Large intestine (tissue), 3 donors: ENCODE results near the gene PERCC1. TPM values are rescaled to one million over a fixed set of nuclear protein-coding genes. Genes with fewer than 3 reads are reported as not detected.

Source experiments
- DNase-seq, 2 donors: peaks; one replicate each; pipeline versions ENCODE4 v3.0.0 to v3.0.0-alpha.2; 2013
- H3K27ac ChIP-seq: one replicate; pipeline ENCODE4 v1.5.1; 2013; ENCODE audit warnings: low read length
- H3K27me3 ChIP-seq: 2 replicates; pipeline ENCODE4 v1.6.1; 2013; ENCODE audit warnings: low read length; ENCODE audit not compliant: control insufficient read depth, insufficient read depth
- H3K36me3 ChIP-seq: 2 replicates; pipeline ENCODE4 v1.6.1; 2013; ENCODE audit warnings: low read length; ENCODE audit not compliant: control insufficient read depth, insufficient read depth
- H3K4me1 ChIP-seq: one replicate; pipeline ENCODE4 v1.6.1; 2013; ENCODE audit warnings: low read length; ENCODE audit not compliant: control insufficient read depth, insufficient read depth
- H3K4me3 ChIP-seq: one replicate; pipeline ENCODE4 v1.5.1; 2013; ENCODE audit warnings: low read length
- H3K9me3 ChIP-seq: one replicate; pipeline ENCODE4 v1.6.1; 2013; ENCODE audit warnings: mild to moderate bottlenecking, low read depth, low read length, moderate library complexity; ENCODE audit not compliant: control insufficient read depth
- WGBS: methylation state at CpG from one replicate; pipeline ENCODE4 v1.1.5; 2013; ENCODE audit warnings: low lambda C conversion rate; ENCODE audit not compliant: insufficient coverage; 5-methylcytosine and 5-hydroxymethylcytosine counted together
- polyA plus RNA-seq: library from polyadenylated mRNA; unstranded; fragments of 120-200 nt; gene quantifications from one replicate; pipeline ENCODE4 v1.2.1, GENCODE V29; 2013

The PERCC1 gene
- polyA plus RNA-seq, 1 donor: 1.3 TPM

GRCh38 chr16:1408171-1408837 is 22.6 kb upstream of the PERCC1 start:
- H3K27ac ChIP-seq: no peak overlapping the region
- peaks cover 7% of the 10 kb centered on the region for H3K4me1 ChIP-seq
- WGBS: no CpG with 5 or more reads among the region's 42 CpGs
- H3K9me3 ChIP-seq: no peaks in the 10 kb centered on the region
- peaks cover 34% of the 10 kb centered on the region for H3K36me3 ChIP-seq
- H3K27me3 ChIP-seq: no peaks in the 10 kb centered on the region
- H3K4me3 ChIP-seq: peak overlapping the region; percentile 58
- peak; percentile 84 to 92 for DNase-seq

- WGBS: no CpG with 5 or more reads among the region's 2 CpGs
- Histone ChIP-seq H3K4me1 (peaks cover 7% of the 10 kb centered on the region), H3K27ac (no peak overlapping the region), H3K36me3 (peaks cover 14% of the 10 kb centered on the region), H3K27me3 (no peaks in the 10 kb centered on the region), H3K4me3 (no peak overlapping the region), H3K9me3 (no peaks in the 10 kb centered on the region)
- DNase-seq: no peak
Observed at GRCh38 chr16:1412847-1413246, 18.0 kb upstream of the PERCC1 start.

GRCh38 chr16:1413684-1414531 is 17.0 kb upstream of the PERCC1 start:
- 20% methylated on average over 2 of the region's 85 CpGs for WGBS
- no peaks in the 10 kb centered on the region for H3K27me3 ChIP-seq
- H3K9me3 ChIP-seq: no peaks in the 10 kb centered on the region
- H3K4me1 ChIP-seq: peaks cover 5% of the 10 kb centered on the region
- peaks cover 16% of the 10 kb centered on the region for H3K36me3 ChIP-seq
- peak overlapping the region; percentile 81 for H3K27ac ChIP-seq
- peak; percentile 56 to 76 for DNase-seq
- peak overlapping the region; percentile 86 for H3K4me3 ChIP-seq

- no peaks in the 10 kb centered on the region for H3K9me3 ChIP-seq
- H3K27me3 ChIP-seq: no peaks in the 10 kb centered on the region
- peak within 1 kb of the TSS; percentile 86 for H3K4me3 ChIP-seq
- peaks cover 5% of the 10 kb centered on the region for H3K4me1 ChIP-seq
- WGBS: no CpG with 5 or more reads among the region's 72 CpGs
- H3K27ac ChIP-seq: peak within 1 kb of the TSS; percentile 82
- H3K36me3 ChIP-seq: peaks cover 13% of the 10 kb centered on the region
- DNase-seq: peak; percentile 66 to 87
Observed at GRCh38 chr16:1414532-1415260, 16.2 kb upstream of the PERCC1 start, which contains the start of gene UNKL. UNKL (minus strand) TSS chr16:1414704; CDS start chr16:1414691, 13 bp downstream.

GRCh38 chr16:1416521-1416941 is 14.3 kb upstream of the PERCC1 start:
- Histone ChIP-seq H3K27ac (no peak overlapping the region), H3K27me3 (no peaks in the 10 kb centered on the region), H3K4me3 (no peak overlapping the region), H3K4me1 (peaks cover 5% of the 10 kb centered on the region), H3K36me3 (peaks cover 9% of the 10 kb centered on the region), H3K9me3 (no peaks in the 10 kb centered on the region)
- DNase-seq: no peak
- WGBS: 83% methylated on average over 1 of the region's 3 CpGs

GRCh38 chr16:1420111-1420539 is 10.8 kb upstream of the PERCC1 start:
- WGBS: no CpG with 5 or more reads among the region's 22 CpGs
- Histone ChIP-seq H3K4me1 (peaks cover 3% of the 10 kb centered on the region), H3K36me3 (peaks cover 2% of the 10 kb centered on the region), H3K9me3 (peaks cover 2% of the 10 kb centered on the region), H3K27ac (peak overlapping the region; percentile 82), H3K27me3 (no peaks in the 10 kb centered on the region), H3K4me3 (peak overlapping the region; percentile 78)
- DNase-seq: no peak

GRCh38 chr16:1422076-1422475 is 8.8 kb upstream of the PERCC1 start:
- Histone ChIP-seq H3K9me3 (peaks cover 2% of the 10 kb centered on the region), H3K27me3 (no peaks in the 10 kb centered on the region), H3K4me1 (peaks cover 3% of the 10 kb centered on the region), H3K27ac (no peak overlapping the region), H3K36me3 (peaks cover 2% of the 10 kb centered on the region), H3K4me3 (no peak overlapping the region)
- DNase-seq: no peak
- no CpG with 5 or more reads among the region's 10 CpGs for WGBS

GRCh38 chr16:1424028-1424427 is 6.8 kb upstream of the PERCC1 start:
- DNase-seq: no peak

GRCh38 chr16:1425616-1426370 is 5.1 kb upstream of the PERCC1 start:
- H3K9me3 ChIP-seq: peaks cover 2% of the 10 kb centered on the region
- DNase-seq: no peak
- peaks cover 4% of the 10 kb centered on the region for H3K4me1 ChIP-seq
- WGBS: no CpG with 5 or more reads among the region's 16 CpGs
- H3K4me3 ChIP-seq: no peak overlapping the region
- H3K27ac ChIP-seq: no peak overlapping the region
- no peaks in the 10 kb centered on the region for H3K36me3 ChIP-seq
- peaks cover 4% of the 10 kb centered on the region for H3K27me3 ChIP-seq

More at GRCh38 chr16:1424028-1424427, 6.8 kb upstream of the PERCC1 start:
- no CpG with 5 or more reads among the region's 12 CpGs for WGBS
- Histone ChIP-seq H3K9me3 (peaks cover 2% of the 10 kb centered on the region), H3K27ac (no peak overlapping the region), H3K4me1 (no peaks in the 10 kb centered on the region), H3K36me3 (no peaks in the 10 kb centered on the region), H3K4me3 (no peak overlapping the region), H3K27me3 (no peaks in the 10 kb centered on the region)
